ENCODE measurements around the gene SPRR1B.
"Not testable (repeated sequence)": the region's sequence is repeated elsewhere in the genome, so short reads cannot be mapped to it uniquely, and the experiment has no call there.

The SPRR1B gene

GRCh38 chr1:153040950-153041631 lies 10.1 kb downstream of the SPRR1B start, which contains the start of gene SPRR2D:
Gene SPRR2D, minus strand, starts transcription at chr1:153041120. Its CDS starts 774 bp downstream, at chr1:153040346.
- DNase-seq (ENCODE audit: low spot score): no peak

GRCh38 chr1:153049211-153049610 lies 18.2 kb downstream of the SPRR1B start:
- DNase-seq (ENCODE audit: low spot score): no peak

GRCh38 chr1:153056111-153056510 lies 25.1 kb downstream of the SPRR1B start:
- DNase-seq (ENCODE audit: low spot score): not testable (repeated sequence)

GRCh38 chr1:153057375-153057774 lies 26.4 kb downstream of the SPRR1B start, which contains the start of gene SPRR2A:
Gene SPRR2A, minus strand, starts transcription at chr1:153057512. Its CDS starts 777 bp downstream, at chr1:153056735.
- no peak for DNase-seq (ENCODE audit: low spot score)

- no peak for DNase-seq (ENCODE audit: low spot score)
Observed at GRCh38 chr1:153058154-153058553, 27.2 kb downstream of the SPRR1B start.

GRCh38 chr1:153058826-153059784 lies 28.1 kb downstream of the SPRR1B start:
- no peak for DNase-seq (ENCODE audit: low spot score)

GRCh38 chr1:153070243-153070642 lies 39.2 kb downstream of the SPRR1B start:
- DNase-seq (ENCODE audit: low spot score): no peak

- no peak for DNase-seq (ENCODE audit: low spot score)
Observed at GRCh38 chr1:153071511-153071910, 40.5 kb downstream of the SPRR1B start, which contains the start of gene SPRR2B. Gene SPRR2B, minus strand, starts transcription at chr1:153071611. Its CDS starts 772 bp downstream, at chr1:153070839.

GRCh38 chr1:153072806-153073726 lies 42.1 kb downstream of the SPRR1B start:
- no peak for DNase-seq (ENCODE audit: low spot score)

- no peak for DNase-seq (ENCODE audit: low spot score)
Observed at GRCh38 chr1:153081736-153082135, 50.7 kb downstream of the SPRR1B start.

All from iPS-NIHi11 (cell line).